ENCODE results near the gene ZNF221. TPM values are rescaled to one million over a fixed set of nuclear protein-coding genes. Genes with fewer than 3 reads are reported as not detected.

ZNF221 gene
- total and polyA plus RNA-seq, 2 donors (not counting 1 experiment from before 2014, with no cell fraction given): 0.63 to 7.0 TPM

GRCh38 chr19:44007473-44007872 lies 56.4 kb downstream of the ZNF221 start:
- Histone ChIP-seq H3K27ac (ENCODE audit: low read length in 2 of 2) (no peak overlapping the region), H3K4me1 (ENCODE audit: control insufficient read depth in 2 of 2, insufficient read depth in 2 of 2, low read length in 2 of 2) (peaks cover 7% of the 10 kb centered on the region in 2 donors), H3K4me2 (replicated peaks; ENCODE audit: low read depth, low read length, poor library complexity, severe bottlenecking) (no peak overlapping the region), H3K4me3 (ENCODE audit: control extremely low read depth in 1 of 5, extremely low read depth in 1 of 5, insufficient read depth in 1 of 5, low read depth in 2 of 5, low read length in 4 of 5) (no peak overlapping the region), H3K9ac (ENCODE audit: low read length) (no peak overlapping the region), H3K36me3 (replicated peaks in 1 of 2; ENCODE audit: control extremely low read depth in 1 of 2, control insufficient read depth in 1 of 2, extremely low read depth in 1 of 2, insufficient read depth in 2 of 2, low read length in 1 of 2) (peaks cover 25 to 56% of the 10 kb centered on the region in 2 experiments), H3K9me3 (ENCODE audit: control extremely low read depth in 1 of 3, control insufficient read depth in 2 of 3, insufficient read depth in 1 of 3, low read length in 2 of 3) (peaks cover 22 to 54% (median 39%) of the 10 kb centered on the region in 3 donors), H4K20me1 (ENCODE audit: control insufficient read depth, insufficient read depth, low read length, poor library complexity, severe bottlenecking) (no peaks in the 10 kb centered on the region), H3K79me2 (ENCODE audit: control insufficient read depth, insufficient read depth, low read length) (peaks cover 16% of the 10 kb centered on the region), H3K27me3 (replicated peaks in 1 of 4; ENCODE audit: control extremely low read depth in 1 of 4, control insufficient read depth in 3 of 4, insufficient read depth in 4 of 4, low read length in 3 of 4) (no peaks in the 10 kb centered on the region), H2AFZ (ENCODE audit: insufficient read depth, low read depth, low read length, poor library complexity, severe bottlenecking) (no peak overlapping the region)
- TF ChIP-seq EZH2 (IDR thresholded peaks at IDR 0.05; ENCODE audit: borderline replicate concordance, insufficient read depth, low read depth, low read length, poor library complexity, severe bottlenecking): no peak
- TF ChIP-seq, protein P1, sequence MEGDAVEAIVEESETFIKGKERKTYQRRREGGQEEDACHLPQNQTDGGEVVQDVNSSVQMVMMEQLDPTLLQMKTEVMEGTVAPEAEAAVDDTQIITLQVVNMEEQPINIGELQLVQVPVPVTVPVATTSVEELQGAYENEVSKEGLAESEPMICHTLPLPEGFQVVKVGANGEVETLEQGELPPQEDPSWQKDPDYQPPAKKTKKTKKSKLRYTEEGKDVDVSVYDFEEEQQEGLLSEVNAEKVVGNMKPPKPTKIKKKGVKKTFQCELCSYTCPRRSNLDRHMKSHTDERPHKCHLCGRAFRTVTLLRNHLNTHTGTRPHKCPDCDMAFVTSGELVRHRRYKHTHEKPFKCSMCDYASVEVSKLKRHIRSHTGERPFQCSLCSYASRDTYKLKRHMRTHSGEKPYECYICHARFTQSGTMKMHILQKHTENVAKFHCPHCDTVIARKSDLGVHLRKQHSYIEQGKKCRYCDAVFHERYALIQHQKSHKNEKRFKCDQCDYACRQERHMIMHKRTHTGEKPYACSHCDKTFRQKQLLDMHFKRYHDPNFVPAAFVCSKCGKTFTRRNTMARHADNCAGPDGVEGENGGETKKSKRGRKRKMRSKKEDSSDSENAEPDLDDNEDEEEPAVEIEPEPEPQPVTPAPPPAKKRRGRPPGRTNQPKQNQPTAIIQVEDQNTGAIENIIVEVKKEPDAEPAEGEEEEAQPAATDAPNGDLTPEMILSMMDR (IDR thresholded peaks at IDR 0.05): no peak
- Mint-ChIP-seq H3K4me1 (peaks cover 14% of the 10 kb centered on the region), H3K27me3 (no peaks in the 10 kb centered on the region), H3K4me3 (no peak overlapping the region), H3K27ac (no peak overlapping the region), H3K9me3 (ENCODE audit: insufficient read depth) (peaks cover 35% of the 10 kb centered on the region)
- DNase-seq (no peak), ATAC-seq (ENCODE audit: low read depth) (no peak)
- POLR2A ChIA-PET: no interaction called here
- intact Hi-C loops (cut with micrococcal nuclease): no loop called here
- CTCF ChIA-PET: no interaction called here
- WGBS (ENCODE audit: insufficient coverage): 100% methylated on average over 6 of the region's 6 CpGs

GRCh38 chr19:44010468-44010867 lies 59.4 kb downstream of the ZNF221 start:
- no peak overlapping the region for H3K4me2 ChIP-seq (replicated peaks; ENCODE audit: low read depth, low read length, poor library complexity, severe bottlenecking)
- TF ChIP-seq, protein P1 (IDR thresholded peaks at IDR 0.05): no peak
- TF ChIP-seq EZH2 (IDR thresholded peaks at IDR 0.05; ENCODE audit: borderline replicate concordance, insufficient read depth, low read depth, low read length, poor library complexity, severe bottlenecking): no peak
- no peak overlapping the region for H2AFZ ChIP-seq (ENCODE audit: insufficient read depth, low read depth, low read length, poor library complexity, severe bottlenecking)
- ChIA-PET CTCF (no interaction called here), POLR2A (no interaction called here)
- peak; percentile 9 for DNase-seq
- no peak overlapping the region for H3K4me3 Mint-ChIP-seq
- WGBS (ENCODE audit: insufficient coverage): 100% methylated on average over 3 of the region's 5 CpGs
- no peaks in the 10 kb centered on the region for H4K20me1 ChIP-seq (ENCODE audit: control insufficient read depth, insufficient read depth, low read length, poor library complexity, severe bottlenecking)
- ATAC-seq (ENCODE audit: low read depth): no peak
- H3K4me3 ChIP-seq (ENCODE audit: control extremely low read depth in 1 of 5, extremely low read depth in 1 of 5, insufficient read depth in 1 of 5, low read depth in 2 of 5, low read length in 4 of 5): peak overlapping the region in 1 of 5 experiments; percentile 11
- H3K36me3 ChIP-seq (replicated peaks in 1 of 2; ENCODE audit: control extremely low read depth in 1 of 2, control insufficient read depth in 1 of 2, extremely low read depth in 1 of 2, insufficient read depth in 2 of 2, low read length in 1 of 2): peaks cover 25 to 56% of the 10 kb centered on the region in 2 experiments
- H3K9me3 ChIP-seq (ENCODE audit: control extremely low read depth in 1 of 3, control insufficient read depth in 2 of 3, insufficient read depth in 1 of 3, low read length in 2 of 3): peaks cover 22 to 66% (median 41%) of the 10 kb centered on the region in 3 donors
- H3K9me3 Mint-ChIP-seq (ENCODE audit: insufficient read depth): peaks cover 44% of the 10 kb centered on the region
- H3K27me3 ChIP-seq (replicated peaks in 1 of 4; ENCODE audit: control extremely low read depth in 1 of 4, control insufficient read depth in 3 of 4, insufficient read depth in 4 of 4, low read length in 3 of 4): no peaks in the 10 kb centered on the region
- H3K27me3 Mint-ChIP-seq: no peaks in the 10 kb centered on the region
- H3K27ac Mint-ChIP-seq: no peak overlapping the region
- no peaks in the 10 kb centered on the region for H3K4me1 ChIP-seq (ENCODE audit: control insufficient read depth in 2 of 2, insufficient read depth in 2 of 2, low read length in 2 of 2)
- H3K79me2 ChIP-seq (ENCODE audit: control insufficient read depth, insufficient read depth, low read length): no peaks in the 10 kb centered on the region
- H3K9ac ChIP-seq (ENCODE audit: low read length): no peak overlapping the region
- no peak overlapping the region for H3K27ac ChIP-seq (ENCODE audit: low read length in 2 of 2)
- intact Hi-C loops (cut with micrococcal nuclease): no loop called here
- no peaks in the 10 kb centered on the region for H3K4me1 Mint-ChIP-seq

Small RNA genes within 50 kb of the gene (small RNA-seq; reads per million reads assigned to genes)
- not detected for gene AC006213.5 (ENCODE audit: insufficient read length, low read depth, low replicate concordance)

Other genes with a start within 250 kb of the ZNF221 start
- gene IRGC, start 235.2 kb upstream of the ZNF221 start, total RNA-seq: not detected in 2 replicates
- gene IRGC, start 235.2 kb upstream of the ZNF221 start, polyA plus RNA-seq: not detected in 2 replicates
- 87.5 and 89.9 TPM in 2 replicates for gene SMG9, start 196.3 kb upstream of the ZNF221 start, total RNA-seq
- gene SMG9, start 196.3 kb upstream of the ZNF221 start, polyA plus RNA-seq: 24.8 and 33.9 TPM in 2 replicates
- gene KCNN4, start 170.3 kb upstream of the ZNF221 start, total RNA-seq: 107 and 119 TPM in 2 replicates
- 112 and 267 TPM in 2 replicates for gene KCNN4, start 170.3 kb upstream of the ZNF221 start, polyA plus RNA-seq
- not detected in 2 replicates for gene LYPD5, start 148.8 kb upstream of the ZNF221 start, total RNA-seq
- 0.46 TPM in 1 of 2 replicates, not detected in the other for gene LYPD5, start 148.8 kb upstream of the ZNF221 start, polyA plus RNA-seq
- 20.8 and 23.3 TPM in 2 replicates for gene ZNF283, start 123.9 kb upstream of the ZNF221 start, total RNA-seq
- 2.1 and 4.2 TPM in 2 replicates for gene ZNF283, start 123.9 kb upstream of the ZNF221 start, polyA plus RNA-seq
- 5.5 and 6.6 TPM in 2 replicates for gene ZNF404, start 67.3 kb upstream of the ZNF221 start, total RNA-seq
- gene ZNF404, start 67.3 kb upstream of the ZNF221 start, polyA plus RNA-seq: 3.1 and 4.5 TPM in 2 replicates
- gene ZNF45, start 15.9 kb upstream of the ZNF221 start, total RNA-seq: 30.1 and 31.7 TPM in 2 replicates
- gene ZNF45, start 15.9 kb upstream of the ZNF221 start, polyA plus RNA-seq: 10.6 and 11.1 TPM in 2 replicates
- 8.4 and 8.9 TPM in 2 replicates for gene ZNF155, start 33.0 kb downstream of the ZNF221 start, total RNA-seq
- 3.8 and 8.1 TPM in 2 replicates for gene ZNF155, start 33.0 kb downstream of the ZNF221 start, polyA plus RNA-seq
- 16.8 TPM in 2 replicates for gene ZNF230, start 51.7 kb downstream of the ZNF221 start, total RNA-seq
- 3.6 and 3.7 TPM in 2 replicates for gene ZNF230, start 51.7 kb downstream of the ZNF221 start, polyA plus RNA-seq
- 7.5 and 9.1 TPM in 2 replicates for gene ZNF222, start 74.2 kb downstream of the ZNF221 start, total RNA-seq
- gene ZNF222, start 74.2 kb downstream of the ZNF221 start, polyA plus RNA-seq: 2.5 and 4.3 TPM in 2 replicates
- gene ZNF223, start 100.8 kb downstream of the ZNF221 start, total RNA-seq: 7.3 and 9.5 TPM in 2 replicates
- gene ZNF223, start 100.8 kb downstream of the ZNF221 start, polyA plus RNA-seq: 2.9 and 7.1 TPM in 2 replicates
- 3.3 and 4.9 TPM in 2 replicates for gene ZNF284, start 120.9 kb downstream of the ZNF221 start, total RNA-seq
- 2.1 and 3.4 TPM in 2 replicates for gene ZNF284, start 120.9 kb downstream of the ZNF221 start, polyA plus RNA-seq
- gene ZNF224, start 143.1 kb downstream of the ZNF221 start, total RNA-seq: 94.2 and 96.1 TPM in 2 replicates
- gene ZNF224, start 143.1 kb downstream of the ZNF221 start, polyA plus RNA-seq: 30.7 and 53.7 TPM in 2 replicates
- 12.1 and 13.1 TPM in 2 replicates for gene ZNF225, start 162.2 kb downstream of the ZNF221 start, total RNA-seq
- gene ZNF225, start 162.2 kb downstream of the ZNF221 start, polyA plus RNA-seq: 1.4 TPM in 2 replicates
- gene ZNF234, start 190.3 kb downstream of the ZNF221 start, total RNA-seq: 24.1 and 27.5 TPM in 2 replicates
- 2.1 and 3.1 TPM in 2 replicates for gene ZNF234, start 190.3 kb downstream of the ZNF221 start, polyA plus RNA-seq
- 55.8 and 58.8 TPM in 2 replicates for gene ZNF226, start 213.9 kb downstream of the ZNF221 start, total RNA-seq
- gene ZNF226, start 213.9 kb downstream of the ZNF221 start, polyA plus RNA-seq: 14.8 and 17.8 TPM in 2 replicates